H9 (cell line): ENCODE data around the gene THBS1. TPM values are rescaled to one million over a fixed set of nuclear protein-coding genes. Genes with fewer than 3 reads are reported as not detected.

Experiments used
- DNase-seq: peaks from one replicate; pipeline ENCODE4 v3.0.0-alpha.2; 2017
- H2AFZ ChIP-seq: one replicate; pipeline ENCODE4 v1.6.1; 2013; ENCODE audit warnings: mild to moderate bottlenecking, low read length, control low read depth, moderate library complexity
- H2AK5ac ChIP-seq: 2 replicates; pipeline ENCODE4 v1.6.1; 2013; ENCODE audit warnings: low read length, control low read depth, mixed read lengths; ENCODE audit not compliant: insufficient read length
- H2BK120ac ChIP-seq: one replicate; pipeline ENCODE4 v1.6.1; 2013; ENCODE audit warnings: low read depth, mild to moderate bottlenecking, low read length, control low read depth, inconsistent platforms; ENCODE audit not compliant: poor library complexity, severe bottlenecking
- H2BK12ac ChIP-seq: 2 replicates; pipeline ENCODE4 v1.6.1; 2013; ENCODE audit warnings: low read length, control low read depth, mixed read lengths, low read depth; ENCODE audit not compliant: insufficient read length
- H2BK15ac ChIP-seq: 2 replicates; pipeline ENCODE4 v1.6.1; 2013; ENCODE audit warnings: low read depth, low read length, control low read depth
- H2BK20ac ChIP-seq: one replicate; pipeline ENCODE4 v1.6.1; 2013; ENCODE audit warnings: low read depth, mild to moderate bottlenecking, low read length, control low read depth, inconsistent platforms; ENCODE audit not compliant: poor library complexity, severe bottlenecking
- H2BK5ac ChIP-seq: 2 replicates; pipeline ENCODE4 v1.6.1; 2013; ENCODE audit warnings: low read length, control low read depth, mixed read lengths; ENCODE audit not compliant: insufficient read length
- H3K14ac ChIP-seq: 2 replicates; pipeline ENCODE4 v1.6.1; 2013; ENCODE audit warnings: low read length, control low read depth; ENCODE audit not compliant: insufficient read depth
- H3K18ac ChIP-seq: 2 replicates; pipeline ENCODE4 v1.6.1; 2013; ENCODE audit warnings: low read depth, mild to moderate bottlenecking, mixed read lengths, low read length, control low read depth; ENCODE audit not compliant: insufficient read length
- H3K23ac ChIP-seq: 2 replicates; pipeline ENCODE4 v1.6.1; 2013; ENCODE audit warnings: low read length, control low read depth, mixed read lengths, low read depth; ENCODE audit not compliant: insufficient read length
- H3K23me2 ChIP-seq: 2 replicates; pipeline ENCODE4 v1.6.1; 2013; ENCODE audit warnings: low read depth, mild to moderate bottlenecking, mixed read lengths, low read length, control low read depth; ENCODE audit not compliant: insufficient read length, poor library complexity, severe bottlenecking
- H3K27ac ChIP-seq: 2 replicates; pipeline ENCODE4 v1.5.1; 2013; ENCODE audit warnings: low read length, control low read depth, mixed read lengths, low read depth; ENCODE audit not compliant: insufficient read length
- H3K27me3 ChIP-seq: 2 replicates; pipeline ENCODE4 v1.6.1; 2013; ENCODE audit warnings: low read length, control low read depth, inconsistent platforms; ENCODE audit not compliant: insufficient read depth
- H3K4ac ChIP-seq: 2 replicates; pipeline ENCODE4 v1.6.1; 2013; ENCODE audit warnings: low read depth, mild to moderate bottlenecking, control low read depth, inconsistent platforms, low read length, moderate library complexity
- H3K4me1 ChIP-seq: 2 replicates; pipeline ENCODE4 v1.6.1; 2013; ENCODE audit warnings: low read length, control low read depth, inconsistent platforms; ENCODE audit not compliant: insufficient read depth
- H3K4me2 ChIP-seq: 2 replicates; pipeline ENCODE4 v1.6.1; 2013; ENCODE audit warnings: low read length, control low read depth, mixed read lengths; ENCODE audit not compliant: insufficient read length, insufficient read depth
- H3K56ac ChIP-seq: 2 replicates; pipeline ENCODE4 v1.6.1; 2013; ENCODE audit warnings: low read depth, mild to moderate bottlenecking, mixed read lengths, low read length, control low read depth; ENCODE audit not compliant: insufficient read length
- H3K79me1 ChIP-seq: 2 replicates; pipeline ENCODE4 v1.6.1; 2013; ENCODE audit warnings: low read depth, mild to moderate bottlenecking, moderate library complexity, low read length, control low read depth, inconsistent platforms; ENCODE audit not compliant: insufficient read depth, poor library complexity, severe bottlenecking
- H3K79me2 ChIP-seq: 2 replicates; pipeline ENCODE4 v1.6.1; 2013; ENCODE audit warnings: low read length, control low read depth, inconsistent platforms; ENCODE audit not compliant: insufficient read depth
- H3K9ac ChIP-seq: 2 replicates; pipeline ENCODE4 v1.6.1; 2013; ENCODE audit warnings: low read length, control low read depth, mixed read lengths; ENCODE audit not compliant: insufficient read length; ENCODE audit errors: extremely low read depth
- H3K9me3 ChIP-seq: one replicate; pipeline ENCODE4 v1.6.1; 2013; ENCODE audit warnings: low read depth, low read length, inconsistent platforms; ENCODE audit not compliant: control insufficient read depth
- H3T11ph ChIP-seq: one replicate; pipeline ENCODE4 v1.6.1; 2013; ENCODE audit warnings: mild to moderate bottlenecking, low read length, control low read depth, inconsistent platforms
- H4K20me1 ChIP-seq: one replicate; pipeline ENCODE4 v1.6.1; 2013; ENCODE audit not compliant: control insufficient read depth, insufficient read length, insufficient read depth
- H4K5ac ChIP-seq: 2 replicates; pipeline ENCODE4 v1.6.1; 2013; ENCODE audit warnings: low read depth, mild to moderate bottlenecking, mixed read lengths, low read length, control low read depth; ENCODE audit not compliant: insufficient read length
- H4K8ac ChIP-seq: replicated peaks from 2 replicates; pipeline ENCODE4 v1.6.1; 2013; ENCODE audit warnings: low read length, control low read depth, mixed read lengths, low read depth; ENCODE audit not compliant: insufficient read length
- H4K91ac ChIP-seq: 2 replicates; pipeline ENCODE4 v1.6.1; 2013; ENCODE audit warnings: low read depth, mild to moderate bottlenecking, moderate library complexity, mixed read lengths, low read length, control low read depth; ENCODE audit not compliant: insufficient read length
- H3K27ac Mint-ChIP-seq, 3 experiments: 2 replicates in 2 of 3; 3 replicates in 1 of 3; pipeline ENCODE4 v1.8.0; 2020 to 2021; ENCODE audit warnings: mixed read lengths in 3 of 3, mild to moderate bottlenecking in 1 of 3, moderate library complexity in 1 of 3
- H3K27me3 Mint-ChIP-seq: 2 replicates; pipeline ENCODE4 v1.8.0; 2021; ENCODE audit warnings: low read depth, mild to moderate bottlenecking, moderate library complexity, mixed read lengths
- H3K36me3 Mint-ChIP-seq, 3 experiments: 2 replicates in 2 of 3; 3 replicates in 1 of 3; pipeline ENCODE4 v1.8.0; 2020 to 2021; ENCODE audit warnings: low read depth in 3 of 3, mixed read lengths in 3 of 3; ENCODE audit not compliant: insufficient read depth in 1 of 3
- H3K4me1 Mint-ChIP-seq, 2 experiments: 2 replicates each; pipeline ENCODE4 v1.8.0; 2020; ENCODE audit warnings: mixed read lengths in 2 of 2
- H3K4me3 Mint-ChIP-seq, 2 experiments: 2 replicates in 1 of 2; 3 replicates in 1 of 2; pipeline ENCODE4 v1.8.0; 2020 to 2021; ENCODE audit warnings: mild to moderate bottlenecking in 2 of 2, mixed read lengths in 2 of 2, moderate library complexity in 1 of 2
- H3K9me3 Mint-ChIP-seq, 2 experiments: 2 replicates in 1 of 2; 3 replicates in 1 of 2; pipeline ENCODE4 v1.8.0; 2020; ENCODE audit warnings: mild to moderate bottlenecking in 2 of 2, mixed read lengths in 2 of 2, moderate library complexity in 1 of 2
- CTCF ChIP-seq: fragments of 200-600 bp; sonication (generic); conservative IDR thresholded peaks from 3 replicates; pipeline ENCODE4 v1.8.0; 2021; ENCODE audit warnings: antibody characterized with exemption, mild to moderate bottlenecking
- WGBS: extraction: QIAGEN DNeasy Blood & Tissue Kit; methylation state at CpG from one replicate; pipeline ENCODE4 v1.1.7; 2013; ENCODE audit warnings: missing lambda C conversion rate, low lambda C conversion rate, mixed read lengths; ENCODE audit not compliant: insufficient read length; ENCODE audit errors: extremely low coverage; 5-methylcytosine and 5-hydroxymethylcytosine counted together
- total RNA-seq: library from RNA; stranded (reverse); gene quantifications from 2 replicates; pipeline ENCODE4 v1.2.1, GENCODE V29; 2021

THBS1 gene
- total RNA-seq, 1 experiment from 2014 or later: 72.1 TPM

DNA sequence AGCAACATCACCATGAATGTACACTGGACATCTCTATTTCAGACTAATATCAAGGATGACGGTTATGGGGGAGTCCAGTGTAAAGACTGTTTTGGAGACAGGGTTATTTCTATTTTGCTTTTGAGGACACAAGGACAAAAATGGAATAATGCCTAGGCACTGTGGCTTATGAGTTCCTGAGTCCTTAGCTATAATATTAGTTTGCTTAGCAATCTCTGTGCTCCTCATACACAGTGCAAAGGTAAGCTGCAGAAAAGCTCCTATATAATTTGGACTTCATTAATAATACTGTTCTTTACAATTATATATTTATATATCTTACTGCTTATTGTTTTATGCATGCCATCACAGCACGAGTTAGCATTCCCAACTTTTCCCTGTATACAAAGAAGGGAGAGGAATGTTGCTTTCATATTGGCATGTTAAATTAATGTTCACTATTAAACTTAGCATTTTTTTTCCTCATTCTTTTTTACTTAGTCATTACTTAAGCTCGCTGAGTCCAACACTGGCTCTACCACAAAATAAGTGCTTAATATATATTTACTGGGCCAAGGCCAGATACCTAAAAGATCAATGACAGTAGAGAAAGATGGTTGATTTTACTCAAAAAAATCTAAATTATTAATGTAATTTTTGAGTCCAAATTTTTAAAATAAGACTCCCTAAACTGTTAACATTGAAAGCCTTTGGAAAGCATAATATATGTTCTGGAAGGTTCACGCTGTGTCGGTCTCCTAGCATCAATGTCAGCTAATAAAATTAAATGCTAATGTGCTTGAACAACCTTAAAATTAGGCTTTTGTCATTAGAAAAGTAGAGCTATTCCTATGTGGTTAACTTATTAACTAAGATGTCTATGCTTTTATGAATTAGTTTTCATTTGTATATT is 13.8 kb downstream of the THBS1 start:
- no CpG with 5 or more reads among the region's 5 CpGs for WGBS
- H3K4me1 Mint-ChIP-seq: peaks cover 5 to 7% of the 10 kb centered on the region in 2 experiments

More for the DNA sequence above, 13.8 kb downstream of the THBS1 start:
- H3K79me2 ChIP-seq: no peaks in the 10 kb centered on the region
- no peak overlapping the region for H2BK120ac ChIP-seq
- no peak overlapping the region for H2BK5ac ChIP-seq
- H3K36me3 Mint-ChIP-seq: peaks cover 36 to 66% (median 64%) of the 10 kb centered on the region in 3 experiments; a peak in 6 of 7 replicates
- no peak overlapping the region for H3K14ac ChIP-seq
- H2AK5ac ChIP-seq: no peak overlapping the region
- H4K91ac ChIP-seq: no peak overlapping the region
- no peak for TF ChIP-seq CTCF
- H3K79me1 ChIP-seq: no peaks in the 10 kb centered on the region
- no peak overlapping the region for H3K56ac ChIP-seq
- H4K8ac ChIP-seq: no peak overlapping the region
- H3K23ac ChIP-seq: no peak overlapping the region
- DNase-seq: no peak
- no peak overlapping the region for H2BK20ac ChIP-seq
- no peak overlapping the region for H3K4ac ChIP-seq
- no peaks in the 10 kb centered on the region for H3K4me1 ChIP-seq
- H3K27me3 Mint-ChIP-seq: no peaks in the 10 kb centered on the region
- H2BK15ac ChIP-seq: no peak overlapping the region
- H3K27ac ChIP-seq: no peak overlapping the region
- H3K23me2 ChIP-seq: no peaks in the 10 kb centered on the region
- H3K9me3 ChIP-seq: no peaks in the 10 kb centered on the region
- no peak overlapping the region for H2AFZ ChIP-seq
- no peak overlapping the region for H3T11ph ChIP-seq
- H4K5ac ChIP-seq: no peak overlapping the region
- H2BK12ac ChIP-seq: no peak overlapping the region
- H3K9me3 Mint-ChIP-seq: no peaks in the 10 kb centered on the region
- no peaks in the 10 kb centered on the region for H4K20me1 ChIP-seq
- H3K9ac ChIP-seq: no peak overlapping the region
- no peaks in the 10 kb centered on the region for H3K27me3 ChIP-seq
- no peak overlapping the region for H3K4me2 ChIP-seq
- no peak overlapping the region for H3K4me3 Mint-ChIP-seq
- H3K27ac Mint-ChIP-seq: no peak overlapping the region
- no peak overlapping the region for H3K18ac ChIP-seq
